HUES48 (cell line): ENCODE measurements around the gene CFAP47.
"Not testable (repeated sequence)": the region's sequence is repeated elsewhere in the genome, so short reads cannot be mapped to it uniquely, and the experiment has no call there.

Experiments
- H3K27ac ChIP-seq: one replicate; pipeline ENCODE4 v1.7.0; 2013; ENCODE audit warnings: low read depth, low read length, inconsistent platforms
- H3K27me3 ChIP-seq: 2 replicates; pipeline ENCODE4 v1.6.1; 2013; ENCODE audit warnings: mild to moderate bottlenecking, low read length; ENCODE audit not compliant: control insufficient read depth, insufficient read depth
- H3K36me3 ChIP-seq: 2 replicates; pipeline ENCODE4 v1.6.1; 2013; ENCODE audit warnings: low read length; ENCODE audit not compliant: control insufficient read depth, insufficient read depth
- H3K4me1 ChIP-seq: 2 replicates; pipeline ENCODE4 v1.6.1; 2013; ENCODE audit warnings: mild to moderate bottlenecking, low read length; ENCODE audit not compliant: control insufficient read depth, insufficient read depth
- H3K4me3 ChIP-seq: 2 replicates; pipeline ENCODE4 v1.5.1; 2013; ENCODE audit warnings: mild to moderate bottlenecking, low read depth, low read length
- H3K9ac ChIP-seq: 2 replicates; pipeline ENCODE4 v1.6.1; 2013; ENCODE audit warnings: mild to moderate bottlenecking, low read depth, low read length, moderate library complexity
- H3K9me3 ChIP-seq: 2 replicates; pipeline ENCODE4 v1.6.1; 2013; ENCODE audit warnings: low read length; ENCODE audit not compliant: control insufficient read depth, insufficient read depth

The CFAP47 gene

DNA sequence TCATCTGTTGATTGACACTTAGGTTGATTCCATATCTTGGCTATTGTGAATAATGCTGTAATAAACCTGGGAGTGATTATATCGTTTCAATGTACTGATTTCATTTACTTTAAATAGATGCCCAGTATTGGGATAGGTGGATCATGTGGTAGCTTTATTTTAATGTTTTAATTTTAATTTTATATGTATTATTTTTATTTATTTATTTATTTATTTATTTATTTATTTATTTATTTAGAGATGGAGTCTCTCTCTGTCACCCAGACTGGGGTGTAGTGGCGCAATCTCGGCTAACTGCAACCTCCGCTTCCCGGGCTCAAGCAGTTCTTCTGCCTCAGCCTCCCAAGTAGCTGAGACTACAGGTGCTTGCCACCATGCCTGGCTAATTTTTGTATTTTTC lies 155.5 kb downstream of the CFAP47 start:
- H3K9me3 ChIP-seq, H3K27me3 ChIP-seq, H3K36me3 ChIP-seq, H3K4me1 ChIP-seq, H3K9ac ChIP-seq, H3K27ac ChIP-seq, H3K4me3 ChIP-seq: not testable (repeated sequence)

DNA sequence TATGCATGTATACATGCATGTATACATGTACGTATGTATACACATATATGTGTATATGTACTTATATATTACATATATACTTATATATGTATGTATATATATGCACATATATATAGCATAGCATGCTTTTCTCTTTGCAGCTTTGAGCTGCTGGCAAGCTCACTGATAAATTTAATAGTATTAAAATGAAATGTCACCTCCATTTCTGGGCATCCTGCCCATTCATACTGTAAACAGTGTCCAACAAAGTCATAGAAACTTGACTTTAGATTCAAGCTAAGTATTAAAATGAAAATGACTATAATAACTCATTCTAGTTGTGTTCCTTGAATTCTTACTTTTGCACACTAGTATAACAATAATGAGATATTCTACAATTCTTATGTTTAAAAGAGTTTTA lies 163.7 kb downstream of the CFAP47 start:
- no peaks in the 10 kb centered on the region for H3K4me1 ChIP-seq
- H3K27me3 ChIP-seq = no peaks in the 10 kb centered on the region
- H3K9me3 ChIP-seq = no peaks in the 10 kb centered on the region

GRCh38 chrX:36087366-36087765 lies 167.8 kb downstream of the CFAP47 start:
- no peak overlapping the region for H3K27ac ChIP-seq
- no peak overlapping the region for H3K9ac ChIP-seq
- no peaks in the 10 kb centered on the region for H3K4me1 ChIP-seq
- no peaks in the 10 kb centered on the region for H3K27me3 ChIP-seq
- no peaks in the 10 kb centered on the region for H3K9me3 ChIP-seq
- no peaks in the 10 kb centered on the region for H3K36me3 ChIP-seq
- no peak overlapping the region for H3K4me3 ChIP-seq

More for the DNA sequence above, 163.7 kb downstream of the CFAP47 start:
- Histone ChIP-seq H3K9ac (no peak overlapping the region), H3K4me3 (no peak overlapping the region), H3K36me3 (no peaks in the 10 kb centered on the region), H3K27ac (no peak overlapping the region)

DNA sequence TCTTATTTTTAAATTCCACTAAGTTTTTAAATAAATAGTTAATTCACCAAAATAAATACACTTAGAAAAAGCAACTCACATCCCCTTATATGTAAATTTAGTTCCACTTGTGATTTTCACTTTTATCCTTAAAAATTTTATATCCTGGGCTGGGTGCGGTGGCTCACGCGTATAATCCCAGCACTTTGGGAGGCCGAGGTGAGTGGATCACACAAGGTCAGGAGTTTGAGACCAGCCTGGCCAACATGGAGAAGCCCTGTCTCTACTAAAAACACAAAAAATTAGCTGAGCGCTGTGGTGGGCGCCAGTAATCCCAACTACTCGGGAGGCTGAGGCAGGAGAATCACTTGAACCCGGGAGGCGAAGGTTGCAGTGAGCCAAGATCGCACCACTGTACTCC lies 169.4 kb downstream of the CFAP47 start:
- H3K27ac ChIP-seq, H3K27me3 ChIP-seq, H3K9ac ChIP-seq, H3K36me3 ChIP-seq, H3K9me3 ChIP-seq, H3K4me3 ChIP-seq, H3K4me1 ChIP-seq: not testable (repeated sequence)

DNA sequence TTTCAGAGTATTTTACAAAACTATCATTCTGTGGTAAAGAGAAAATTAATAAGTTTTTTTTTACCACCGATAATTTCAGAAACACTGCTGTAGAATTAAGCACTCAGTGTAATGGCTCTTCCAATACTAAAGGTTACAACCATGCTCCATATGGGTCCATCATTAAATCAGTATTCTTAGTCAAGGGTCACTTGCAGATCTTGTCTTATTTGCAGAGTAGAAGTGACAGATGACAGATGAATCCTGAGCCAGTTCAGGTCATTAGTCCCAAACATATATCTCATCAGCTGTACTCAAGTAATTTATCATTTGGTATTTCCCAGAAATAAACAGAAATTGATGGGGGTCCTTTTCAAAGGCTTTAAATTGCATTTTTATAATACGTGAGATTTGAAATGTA lies 182.9 kb downstream of the CFAP47 start:
- Histone ChIP-seq H3K27me3 (no peaks in the 10 kb centered on the region), H3K36me3 (no peaks in the 10 kb centered on the region), H3K4me1 (no peaks in the 10 kb centered on the region), H3K27ac (no peak overlapping the region), H3K9me3 (no peaks in the 10 kb centered on the region), H3K9ac (no peak overlapping the region), H3K4me3 (no peak overlapping the region)

DNA sequence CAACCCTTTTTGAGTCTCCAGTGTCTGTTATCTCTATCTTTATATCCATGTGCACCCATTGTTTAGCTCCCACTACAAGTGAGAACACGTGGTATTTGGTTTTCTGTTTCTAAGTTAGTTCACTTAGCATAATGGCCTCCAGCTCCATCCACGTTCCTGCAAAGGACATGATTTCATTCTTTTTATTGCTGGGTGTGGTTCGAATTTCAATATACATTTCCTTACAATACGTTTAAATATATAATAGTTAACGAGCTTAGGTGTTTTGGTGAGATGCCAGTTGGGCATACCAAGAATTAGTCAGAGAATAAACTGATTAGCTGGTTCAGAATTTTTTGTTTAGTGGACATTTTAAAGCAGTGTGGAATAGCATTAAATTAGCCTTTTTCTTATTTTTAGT lies 196.7 kb downstream of the CFAP47 start:
- no peak overlapping the region for H3K4me3 ChIP-seq
- no peaks in the 10 kb centered on the region for H3K36me3 ChIP-seq
- no peak overlapping the region for H3K27ac ChIP-seq
- no peaks in the 10 kb centered on the region for H3K4me1 ChIP-seq
- H3K9ac ChIP-seq = no peak overlapping the region
- H3K27me3 ChIP-seq = no peaks in the 10 kb centered on the region
- peaks cover 10% of the 10 kb centered on the region; the same call in 1 of the 2 replicates for H3K9me3 ChIP-seq

DNA sequence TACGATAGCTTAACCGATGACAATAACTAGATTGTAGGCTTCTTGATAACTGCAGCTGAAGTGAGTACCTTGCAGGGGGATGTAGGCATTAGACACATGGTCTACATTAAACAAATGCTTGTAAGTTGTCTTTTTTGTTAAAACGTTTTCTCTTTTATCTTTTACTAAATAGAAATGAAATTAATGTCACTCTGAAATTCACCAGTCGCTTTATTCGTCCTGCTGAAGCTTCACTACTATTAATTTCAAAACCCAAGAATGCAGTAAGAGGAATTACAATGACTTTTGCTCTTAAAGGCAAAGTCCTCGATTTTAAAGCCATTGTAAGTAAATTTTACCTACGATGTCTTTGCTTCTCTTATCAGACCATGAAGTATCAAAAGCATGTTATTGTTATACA lies 239.7 kb downstream of the CFAP47 start:
- no peaks in the 10 kb centered on the region for H3K9me3 ChIP-seq
- H3K4me3 ChIP-seq = no peak overlapping the region
- no peaks in the 10 kb centered on the region for H3K4me1 ChIP-seq
- no peaks in the 10 kb centered on the region for H3K36me3 ChIP-seq
- H3K27ac ChIP-seq = no peak overlapping the region
- no peak overlapping the region for H3K9ac ChIP-seq
- no peaks in the 10 kb centered on the region for H3K27me3 ChIP-seq

DNA sequence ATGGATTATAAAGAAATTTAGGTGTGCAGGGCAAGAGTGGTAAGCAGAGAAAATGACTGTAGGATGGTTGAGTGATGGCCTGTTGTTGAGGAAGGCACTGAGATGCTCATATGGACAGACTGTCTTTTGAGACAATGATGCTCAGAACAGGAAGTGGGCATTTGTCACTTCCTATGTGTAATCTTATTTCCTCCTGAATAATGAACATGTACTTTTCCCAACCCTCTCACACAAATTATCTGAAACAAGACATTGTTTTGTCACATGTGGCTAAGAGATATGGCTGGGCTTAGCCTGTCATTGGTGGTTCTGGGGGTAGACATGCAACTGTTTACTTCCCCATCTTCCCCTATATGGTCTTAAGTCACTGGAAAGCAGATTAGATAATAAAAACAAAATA lies 240.5 kb downstream of the CFAP47 start:
- Histone ChIP-seq H3K4me3 (no peak overlapping the region), H3K27me3 (no peaks in the 10 kb centered on the region), H3K27ac (no peak overlapping the region), H3K9ac (no peak overlapping the region), H3K36me3 (no peaks in the 10 kb centered on the region), H3K9me3 (no peaks in the 10 kb centered on the region), H3K4me1 (no peaks in the 10 kb centered on the region)

DNA sequence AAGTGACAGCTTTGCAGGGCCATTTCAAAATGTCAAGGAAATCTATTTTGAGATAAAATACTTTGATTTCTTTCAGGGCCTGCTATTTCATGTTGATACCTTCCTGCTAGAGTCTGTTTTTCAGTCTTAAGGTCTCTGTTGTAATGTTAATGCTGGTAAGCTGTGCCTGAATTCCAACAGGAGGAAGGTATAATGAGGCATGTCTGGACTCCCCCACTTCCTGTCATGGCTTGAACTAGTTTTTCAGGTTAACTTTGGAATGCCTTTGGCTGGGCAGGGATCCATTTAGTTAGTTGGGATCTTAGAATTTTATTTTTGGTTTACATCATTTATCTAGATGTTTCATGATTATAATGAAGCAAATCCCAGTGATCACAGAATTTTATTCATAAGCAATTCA lies 279.0 kb downstream of the CFAP47 start:
- Histone ChIP-seq H3K4me3 (peak overlapping the region; percentile 37; the same call in 1 of the 2 replicates), H3K4me1 (peaks cover 12% of the 10 kb centered on the region), H3K9me3 (peaks cover 19% of the 10 kb centered on the region), H3K27ac (peak overlapping the region; percentile 66), H3K27me3 (no peaks in the 10 kb centered on the region), H3K9ac (no peak overlapping the region), H3K36me3 (no peaks in the 10 kb centered on the region)

- no peak overlapping the region for H3K27ac ChIP-seq
- H3K36me3 ChIP-seq = no peaks in the 10 kb centered on the region
- no peaks in the 10 kb centered on the region for H3K27me3 ChIP-seq
These were observed 280.4 kb downstream of the CFAP47 start for GRCh38 chrX:36199928-36200327.

GRCh38 chrX:36214924-36215323 lies 295.4 kb downstream of the CFAP47 start:
- H3K9me3 ChIP-seq = no peaks in the 10 kb centered on the region
- no peak overlapping the region for H3K9ac ChIP-seq
- no peaks in the 10 kb centered on the region for H3K36me3 ChIP-seq
- H3K4me1 ChIP-seq = peaks cover 35% of the 10 kb centered on the region
- no peak overlapping the region for H3K4me3 ChIP-seq
- no peaks in the 10 kb centered on the region for H3K27me3 ChIP-seq
- peak overlapping the region; percentile 68 for H3K27ac ChIP-seq

More at GRCh38 chrX:36199928-36200327, 280.4 kb downstream of the CFAP47 start:
- Histone ChIP-seq H3K9me3 (peaks cover 19% of the 10 kb centered on the region), H3K9ac (no peak overlapping the region), H3K4me1 (peaks cover 12% of the 10 kb centered on the region), H3K4me3 (no peak overlapping the region)

DNA sequence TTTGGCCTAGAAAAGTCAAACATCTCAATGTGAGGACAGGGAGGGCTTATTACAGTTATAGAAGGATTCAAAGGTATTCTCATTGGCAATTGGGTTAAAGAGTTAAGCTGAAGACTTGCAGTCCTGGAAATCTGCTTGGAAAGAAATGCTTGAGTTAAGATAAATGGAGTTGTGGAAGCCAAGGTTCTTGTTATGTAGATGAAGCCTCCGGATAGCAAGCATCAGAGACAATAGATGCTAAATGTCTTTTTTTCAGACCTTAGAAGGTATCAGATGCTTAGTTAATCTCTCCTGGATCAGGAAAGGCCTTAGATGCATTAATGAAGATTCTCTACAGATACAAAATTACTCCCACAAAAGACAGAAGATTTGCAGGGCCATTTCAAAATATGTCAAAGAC lies 299.3 kb downstream of the CFAP47 start:
- no peak overlapping the region; the same call in 1 of the 2 replicates for H3K4me3 ChIP-seq
- peaks cover 41% of the 10 kb centered on the region for H3K4me1 ChIP-seq
- no peaks in the 10 kb centered on the region for H3K9me3 ChIP-seq
- no peak overlapping the region for H3K27ac ChIP-seq
- no peaks in the 10 kb centered on the region for H3K27me3 ChIP-seq
- no peak overlapping the region for H3K9ac ChIP-seq
- no peaks in the 10 kb centered on the region for H3K36me3 ChIP-seq
